ENCODE results near the gene CPNE4.

CPNE4 gene

GRCh38 chr3:131541288-131541687, 493.5 kb downstream of the CPNE4 start:
- no peak for TF ChIP-seq CTCF (IDR thresholded peaks at IDR 0.05)

GRCh38 chr3:131540821-131541220, 494.0 kb downstream of the CPNE4 start:
- TF ChIP-seq CTCF (IDR thresholded peaks at IDR 0.05) = no peak

- no peak for TF ChIP-seq CTCF (IDR thresholded peaks at IDR 0.05)
Observed at GRCh38 chr3:131540143-131540542, 494.7 kb downstream of the CPNE4 start.

DNA sequence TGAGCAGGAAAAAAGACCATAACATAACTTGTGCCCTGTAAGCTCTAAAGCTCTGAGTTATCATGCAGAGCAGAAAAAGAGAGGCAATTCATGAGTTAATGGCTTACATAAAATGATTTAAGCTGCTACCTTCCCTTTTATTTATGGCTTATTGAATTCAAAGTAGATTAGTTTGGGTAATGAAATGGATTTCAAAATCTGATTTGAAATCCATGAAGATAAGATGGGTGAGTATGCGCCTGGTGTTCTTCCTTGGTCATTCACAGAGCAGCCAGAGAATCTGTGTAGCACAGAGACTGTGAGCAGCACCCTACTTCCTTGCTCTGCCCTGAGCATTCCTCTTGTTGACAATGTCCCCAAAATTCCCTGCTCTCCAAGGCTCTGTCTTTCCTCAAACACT, 495.8 kb downstream of the CPNE4 start:
- TF ChIP-seq CTCF (IDR thresholded peaks at IDR 0.05) = no peak

DNA sequence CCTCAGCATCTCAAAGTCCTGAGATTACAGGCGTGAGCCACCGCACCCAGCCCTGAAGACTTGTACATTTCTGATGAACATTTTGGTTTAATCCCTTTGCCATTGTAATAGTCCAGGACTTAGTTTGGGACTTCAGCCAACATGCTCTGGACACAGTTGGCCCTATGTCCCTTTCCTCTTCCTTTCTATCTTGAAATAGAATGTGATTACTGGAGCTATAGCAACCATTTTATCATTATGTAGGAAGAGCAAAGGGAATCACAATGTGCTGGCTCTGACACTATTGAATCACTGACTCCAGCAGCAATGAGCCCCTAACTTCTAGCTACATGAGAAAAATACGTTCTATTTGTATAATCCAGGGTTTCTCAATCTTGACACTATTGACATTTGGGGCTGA, 497.3 kb downstream of the CPNE4 start:
- TF ChIP-seq CTCF (IDR thresholded peaks at IDR 0.05) = no peak

DNA sequence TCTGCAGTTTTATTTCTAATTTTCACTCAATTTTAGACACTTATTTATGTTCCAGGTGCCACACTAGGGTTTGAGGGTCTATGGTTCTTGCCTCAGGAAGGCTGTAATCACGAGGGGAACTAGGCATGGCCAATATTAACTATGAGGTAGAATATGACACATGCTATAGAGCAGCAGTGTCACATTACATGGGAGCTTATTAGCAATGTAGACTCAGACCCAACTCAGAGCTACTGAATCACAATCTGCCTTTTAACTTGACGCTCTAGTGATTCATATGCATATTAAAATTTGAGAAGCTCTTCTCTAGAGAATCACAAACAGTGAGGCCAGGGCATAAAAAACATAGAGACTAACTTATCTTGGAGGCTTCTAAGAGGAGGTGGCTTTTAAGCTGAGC, 499.2 kb downstream of the CPNE4 start:
- TF ChIP-seq CTCF (IDR thresholded peaks at IDR 0.05) = no peak

GRCh38 chr3:131535131-131535530, 499.7 kb downstream of the CPNE4 start:
- no peak for TF ChIP-seq CTCF (IDR thresholded peaks at IDR 0.05)

- TF ChIP-seq CTCF (IDR thresholded peaks at IDR 0.05) = no peak
Observed at GRCh38 chr3:131532645-131533044, 502.2 kb downstream of the CPNE4 start.

Measured in LNCAP (cell line).